WTC11 (cell line): ENCODE measurements around the gene AMMECR1. TPM values are rescaled to one million over a fixed set of nuclear protein-coding genes. Genes with fewer than 3 reads are reported as not detected.

ENCODE experiments used
- ATAC-seq: fragments of 200-7000 bp; cut with Tn5 transposase; 2 replicates; pipeline ENCODE4 v1.10.0; 2021; ENCODE audit warnings: mild to moderate bottlenecking, moderate library complexity
- CTCF ChIA-PET: fragments of 300-600 bp; sonication (Branson Sonifier 250); formaldehyde crosslinking; loops from one replicate; lab custom pipeline; 2021; ENCODE audit warnings: antibody characterized with exemption; lab: Charles Lee
- POLR2A ChIA-PET: fragments of 350-600 bp; sonication (Branson Sonifier 250); formaldehyde crosslinking; loops from one replicate; lab custom pipeline; 2021; ENCODE audit warnings: antibody characterized with exemption; lab: Charles Lee
- DNase-seq: peaks from one replicate; pipeline ENCODE4 v3.0.0; 2021; ENCODE audit warnings: low spot score
- H3K27ac Mint-ChIP-seq: 2 replicates; pipeline ENCODE4 v1.8.0; 2021; ENCODE audit warnings: mixed read lengths
- H3K27me3 Mint-ChIP-seq: 2 replicates; pipeline ENCODE4 v1.8.0; 2021; ENCODE audit warnings: low read depth, mild to moderate bottlenecking, moderate library complexity, mixed read lengths
- H3K36me3 Mint-ChIP-seq: 2 replicates; pipeline ENCODE4 v1.8.0; 2021; ENCODE audit warnings: mixed read lengths
- H3K4me1 Mint-ChIP-seq: 2 replicates; pipeline ENCODE4 v1.8.0; 2022; ENCODE audit warnings: mixed read lengths
- H3K4me3 Mint-ChIP-seq: 2 replicates; pipeline ENCODE4 v1.8.0; 2021; ENCODE audit warnings: mild to moderate bottlenecking, moderate library complexity, mixed read lengths
- H3K9me3 Mint-ChIP-seq: 2 replicates; pipeline ENCODE4 v1.8.0; 2021; ENCODE audit warnings: mixed read lengths
- ARID4B ChIP-seq: sonication (generic); formaldehyde crosslinking; IDR thresholded peaks from 2 replicates; pipeline ENCODE4 v1.8.0; 2023; ENCODE audit warnings: missing genetic modification reagents, mild to moderate bottlenecking, borderline replicate concordance
- ATF1 ChIP-seq: sonication (generic); formaldehyde crosslinking; IDR thresholded peaks from 2 replicates; pipeline ENCODE4 v1.8.1; 2023; ENCODE audit warnings: mild to moderate bottlenecking, moderate library complexity, missing genetic modification reagents
- CTCF ChIP-seq: fragments of 200-600 bp; IDR thresholded peaks from 2 replicates; pipeline ENCODE4 v1.8.0; 2022; ENCODE audit warnings: antibody characterized with exemption
- E2F1 ChIP-seq: sonication (generic); formaldehyde crosslinking; IDR thresholded peaks from 2 replicates; pipeline ENCODE4 v1.8.0; 2022; ENCODE audit warnings: mild to moderate bottlenecking, missing genetic modification reagents
- FOXP4 ChIP-seq: sonication (generic); formaldehyde crosslinking; IDR thresholded peaks from 2 replicates; pipeline ENCODE4 v1.8.0; 2022; ENCODE audit warnings: mild to moderate bottlenecking, missing genetic modification reagents
- MAX ChIP-seq: sonication (generic); formaldehyde crosslinking; IDR thresholded peaks from 2 replicates; pipeline ENCODE4 v1.8.0; 2022; ENCODE audit warnings: mild to moderate bottlenecking, missing genetic modification reagents
- MXD4 ChIP-seq: fragments of 250-450 bp; sonication (Bioruptor Pico); IDR thresholded peaks from 2 replicates; pipeline ENCODE4 v1.8.0; 2021; ENCODE audit warnings: mild to moderate bottlenecking, moderate library complexity, borderline replicate concordance
- NFE2L1 ChIP-seq: sonication (generic); formaldehyde crosslinking; IDR thresholded peaks from 2 replicates; pipeline ENCODE4 v1.8.1; 2023; ENCODE audit warnings: missing genetic modification reagents
- PRRX2 ChIP-seq: fragments of 250-450 bp; sonication (Bioruptor Pico); IDR thresholded peaks from 2 replicates; pipeline ENCODE4 v1.8.0; 2021; ENCODE audit warnings: mild to moderate bottlenecking
- TEAD4 ChIP-seq: sonication (generic); formaldehyde crosslinking; IDR thresholded peaks from 2 replicates; pipeline ENCODE4 v1.8.0; 2022; ENCODE audit warnings: mild to moderate bottlenecking, missing genetic modification reagents
- ZNF532 ChIP-seq: fragments of 250-450 bp; sonication (Bioruptor Pico); IDR thresholded peaks from 2 replicates; pipeline ENCODE4 v1.9.0; 2021; ENCODE audit warnings: mild to moderate bottlenecking, borderline replicate concordance
- total RNA-seq: library from RNA; stranded (reverse); gene quantifications from 3 replicates; pipeline ENCODE4 v1.2.3, GENCODE V29; 2021

The AMMECR1 gene
- total RNA-seq, 1 experiment from 2014 or later, result 18.1 TPM

- no peak for TF ChIP-seq CTCF
- no peak for TF ChIP-seq NFE2L1 (CRISPR knock-in tag)
- no peak for TF ChIP-seq PRRX2
- TF ChIP-seq MXD4 (CRISPR knock-in tag), result no peak
- TF ChIP-seq, all 79 proteins: peak for 0
Measured at GRCh38 chrX:110277609-110278008, 40.3 kb downstream of the AMMECR1 start (continued).

GRCh38 chrX:110276778-110277177 is 41.1 kb downstream of the AMMECR1 start:
- Mint-ChIP-seq H3K27me3 (no peaks in the 10 kb centered on the region), H3K36me3 (0 out of 2 replicates have a peak, but pooled peaks cover 3% of the 10 kb centered on the region), H3K4me1 (peaks cover 29% of the 10 kb centered on the region), H3K4me3 (no peak overlapping the region), H3K27ac (no peak overlapping the region), H3K9me3 (no peaks in the 10 kb centered on the region)
- POLR2A ChIA-PET, result no interaction called here
- no peak for TF ChIP-seq FOXP4 (CRISPR knock-in tag)
- no peak for TF ChIP-seq ZNF532 (CRISPR knock-in tag)
- TF ChIP-seq E2F1 (CRISPR knock-in tag), result no peak
- no peak for TF ChIP-seq TEAD4
- TF ChIP-seq MAX, result no peak
- TF ChIP-seq ATF1 (CRISPR knock-in tag), result no peak
- TF ChIP-seq ARID4B (CRISPR knock-in tag), result no peak
- DNase-seq, result no peak
- ATAC-seq, result no peak
- CTCF ChIA-PET, result no interaction called here
